Measurements from ENCODE around the gene CCDC92B.

GRCh38 chr17:2798188-2798587, 48.7 kb upstream of the CCDC92B start:
- TF ChIP-seq CTCF (IDR thresholded peaks at IDR 0.05) (no peak), POLR2AphosphoS5 (IDR thresholded peaks at IDR 0.05) (no peak), EP300 (IDR thresholded peaks at IDR 0.05; ENCODE audit: low read depth) (no peak)

Data from transverse colon (tissue), 4 donors.